Loucy (cell line): ENCODE data around the gene CCR7.

ENCODE experiments used
- CTCF ChIP-seq: fragments of 200-600 bp; sonication (generic); conservative IDR thresholded peaks from 2 replicates; pipeline ENCODE4 v1.5.1; 2014; ENCODE audit warnings: mild to moderate bottlenecking, antibody characterized with exemption, low read length
- EZH2phosphoT487 ChIP-seq: fragments of 200-600 bp; IDR thresholded peaks from 2 replicates; pipeline ENCODE4 v1.6.1; 2018; ENCODE audit warnings: antibody characterized with exemption, mild to moderate bottlenecking, moderate library complexity, borderline replicate concordance

- TF ChIP-seq CTCF, result peak; percentile 27; the same call in 1 of the 2 replicates
- no peak for TF ChIP-seq EZH2phosphoT487
These were observed 10.5 kb downstream of the CCR7 start for GRCh38 chr17:40554646-40555295.
